ENCODE measurements around the gene GGTLC2. TPM values are rescaled to one million over a fixed set of nuclear protein-coding genes. Genes with fewer than 3 reads are reported as not detected.

GGTLC2 gene
- total RNA-seq, 1 donor = not detected

DNA sequence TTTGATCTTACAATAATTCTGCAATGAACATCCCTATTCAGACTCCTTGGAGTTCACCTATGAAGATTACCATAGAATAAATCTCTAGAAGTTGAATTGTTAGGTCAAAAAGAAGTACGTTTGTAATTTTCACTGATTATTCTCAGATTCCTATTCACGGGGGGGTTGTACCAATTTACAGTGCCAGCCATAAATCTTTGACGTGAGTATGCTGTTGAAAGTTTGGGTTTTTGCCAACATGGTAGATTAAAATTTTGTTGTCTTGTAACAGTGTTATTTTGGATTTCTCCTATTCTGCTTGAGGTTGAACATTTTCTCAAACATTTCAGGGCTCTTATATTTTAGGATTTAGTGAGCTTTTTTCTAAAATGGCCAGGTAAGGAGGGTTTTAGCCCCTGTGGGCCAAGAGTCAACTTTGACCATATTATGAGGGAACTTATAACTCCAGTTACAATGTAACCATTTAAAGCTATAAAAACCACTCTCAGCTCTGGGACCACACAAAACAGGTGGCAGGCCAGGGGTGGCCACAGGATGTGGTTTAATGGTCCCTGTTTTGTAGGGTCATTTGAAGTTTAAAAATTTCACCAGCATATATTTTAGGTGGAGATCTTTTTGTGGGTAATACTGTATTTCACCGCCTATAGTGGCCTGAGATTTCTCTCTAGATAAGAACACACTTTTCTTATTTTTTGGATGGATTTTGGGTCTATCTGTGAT lies 25.8 kb downstream of the GGTLC2 start:
- TF ChIP-seq CTCF (IDR thresholded peaks at IDR 0.05; ENCODE audit: insufficient read depth, low read length) = no peak
- no peak for DNase-seq (ENCODE audit: low read depth)
- no peak overlapping the region for H3K4me3 ChIP-seq (ENCODE audit: low read depth, low read length)

GRCh38 chr22:22671506-22671905 lies 27.1 kb downstream of the GGTLC2 start:
- DNase-seq (ENCODE audit: low read depth) = no peak
- H3K4me3 ChIP-seq (ENCODE audit: low read depth, low read length) = no peak overlapping the region
- TF ChIP-seq CTCF (IDR thresholded peaks at IDR 0.05; ENCODE audit: insufficient read depth, low read length) = no peak

GRCh38 chr22:22673099-22673498 lies 28.7 kb downstream of the GGTLC2 start:
- no peak for TF ChIP-seq CTCF (IDR thresholded peaks at IDR 0.05; ENCODE audit: insufficient read depth, low read length)
- no peak for DNase-seq (ENCODE audit: low read depth)

DNA sequence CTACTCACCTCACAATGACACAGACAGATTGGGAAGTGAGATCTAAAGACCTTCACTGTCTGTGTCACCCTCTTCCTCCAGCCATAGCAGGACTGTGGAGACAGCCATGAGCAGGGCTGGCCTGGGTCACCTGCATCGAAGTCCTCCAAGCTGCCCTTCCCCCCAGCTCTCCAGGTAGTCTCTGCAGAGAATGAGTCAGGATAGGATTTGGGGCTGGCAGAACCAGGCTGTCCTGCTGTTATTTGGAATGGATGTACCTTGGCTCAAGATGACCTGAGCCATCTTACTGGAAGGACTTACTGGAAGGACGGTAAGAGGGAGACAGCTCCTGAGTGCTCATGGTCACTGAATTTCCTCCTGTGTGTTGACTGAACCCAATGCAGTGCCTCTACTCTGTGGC lies 29.2 kb downstream of the GGTLC2 start:
- H3K4me3 ChIP-seq (ENCODE audit: low read depth, low read length) = no peak overlapping the region
- no peak for TF ChIP-seq CTCF (IDR thresholded peaks at IDR 0.05; ENCODE audit: insufficient read depth, low read length)

More at GRCh38 chr22:22673099-22673498, 28.7 kb downstream of the GGTLC2 start:
- no peak overlapping the region for H3K4me3 ChIP-seq (ENCODE audit: low read depth, low read length)

DNA sequence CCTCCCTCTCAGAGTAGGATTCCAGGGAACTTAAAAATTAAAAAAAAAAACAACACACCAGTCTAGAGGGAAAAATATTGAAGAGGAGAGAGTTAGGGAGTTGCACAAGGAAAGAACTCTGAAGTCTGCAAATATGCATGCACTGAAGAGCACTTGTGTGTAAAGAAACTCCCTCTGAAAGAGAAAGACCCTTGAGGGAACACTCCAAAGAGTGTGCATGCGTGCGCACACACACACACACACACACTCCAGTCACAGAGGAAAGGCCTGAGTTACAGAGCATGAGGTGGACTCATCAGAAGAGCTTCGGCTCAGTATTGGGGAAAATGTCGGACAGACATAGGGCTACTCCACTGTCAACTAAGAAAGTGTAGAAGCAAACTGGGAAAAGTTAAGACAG lies 30.1 kb downstream of the GGTLC2 start:
- DNase-seq (ENCODE audit: low read depth) = no peak
- H3K4me3 ChIP-seq (ENCODE audit: low read depth, low read length) = no peak overlapping the region
- TF ChIP-seq CTCF (IDR thresholded peaks at IDR 0.05; ENCODE audit: insufficient read depth, low read length) = no peak

More for the DNA sequence above, 29.2 kb downstream of the GGTLC2 start:
- DNase-seq (ENCODE audit: low read depth) = no peak

DNA sequence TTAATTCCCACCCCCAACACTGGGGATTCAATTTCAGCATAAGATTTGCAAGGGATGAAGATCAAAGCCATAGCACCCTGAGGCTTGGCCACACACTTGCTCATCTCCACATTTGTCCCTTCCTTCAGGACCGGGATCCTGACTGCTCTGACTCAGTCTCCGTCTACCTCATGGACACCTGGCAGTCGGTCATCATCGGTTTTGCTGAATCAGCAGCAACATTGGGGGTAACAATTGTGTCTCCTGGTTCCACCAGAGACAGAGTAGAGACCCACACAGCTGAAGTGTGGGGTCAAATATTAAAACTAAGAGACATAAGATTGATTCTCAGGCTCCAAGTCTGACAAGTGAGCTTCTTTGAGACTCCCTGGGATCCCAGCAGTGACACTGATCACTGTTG lies 34.6 kb downstream of the GGTLC2 start:
- H3K4me3 ChIP-seq (ENCODE audit: low read depth, low read length) = no peak overlapping the region
- no peak for DNase-seq (ENCODE audit: low read depth)
- TF ChIP-seq CTCF (IDR thresholded peaks at IDR 0.05; ENCODE audit: insufficient read depth, low read length) = no peak

DNA sequence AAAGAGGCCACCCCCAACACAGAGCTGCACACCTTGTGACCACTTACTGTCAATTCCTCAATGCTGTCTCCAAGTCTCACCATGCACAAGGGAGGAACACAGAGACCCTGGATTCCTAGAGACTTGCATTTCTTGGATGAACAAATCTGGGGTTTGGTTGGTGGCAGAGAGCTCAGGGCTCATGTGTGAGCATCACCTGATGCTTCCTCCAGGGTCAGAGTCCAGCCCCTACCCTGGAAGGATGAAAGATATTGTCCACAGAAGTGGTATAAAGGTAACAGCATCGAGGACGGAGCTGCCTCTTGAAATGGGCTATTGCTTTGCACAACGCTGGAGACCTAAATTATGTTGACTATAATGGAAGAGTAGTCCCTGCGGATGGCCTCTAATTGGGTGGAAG lies 36.0 kb downstream of the GGTLC2 start:
- TF ChIP-seq CTCF (IDR thresholded peaks at IDR 0.05; ENCODE audit: insufficient read depth, low read length) = no peak
- DNase-seq (ENCODE audit: low read depth) = no peak

More for the DNA sequence above, 36.0 kb downstream of the GGTLC2 start:
- H3K4me3 ChIP-seq (ENCODE audit: low read depth, low read length) = no peak overlapping the region
